Smooth muscle cell (in vitro differentiated cells): ENCODE results near the gene IMMT. TPM values are rescaled to one million over a fixed set of nuclear protein-coding genes. Genes with fewer than 3 reads are reported as not detected.

Experiments used
- DNase-seq: peaks from one replicate; lab custom pipeline; 2025; ENCODE audit not compliant: unreplicated experiment; lab: John Stamatoyannopoulos, UW
- H2AFZ ChIP-seq: fragments of 200-600 bp; sonication (generic); 2 replicates; pipeline ENCODE4 v1.6.0; 2016; ENCODE audit warnings: antibody characterized with exemption, low read depth, mild to moderate bottlenecking
- H3F3A ChIP-seq: fragments of 200-600 bp; sonication (generic); 2 replicates; pipeline ENCODE4 v1.6.0; 2017; ENCODE audit warnings: antibody characterized with exemption, low read depth
- H3K27ac ChIP-seq: fragments of 200-600 bp; sonication (generic); 2 replicates; pipeline ENCODE4 v1.5.1; 2016; ENCODE audit warnings: low read depth, mild to moderate bottlenecking
- H3K27me3 ChIP-seq: fragments of 200-600 bp; sonication (generic); 2 replicates; pipeline ENCODE4 v1.6.1; 2016; ENCODE audit warnings: low read depth, mild to moderate bottlenecking
- H3K36me3 ChIP-seq: fragments of 200-600 bp; sonication (generic); 2 replicates; pipeline ENCODE4 v1.5.1; 2016; ENCODE audit warnings: low read depth
- H3K4me1 ChIP-seq: fragments of 200-600 bp; sonication (generic); 2 replicates; pipeline ENCODE4 v1.5.1; 2016; ENCODE audit warnings: low read depth
- H3K4me2 ChIP-seq: fragments of 200-600 bp; sonication (generic); 2 replicates; pipeline ENCODE4 v1.6.0; 2016; ENCODE audit warnings: mild to moderate bottlenecking
- H3K4me3 ChIP-seq: fragments of 200-600 bp; sonication (generic); 2 replicates; pipeline ENCODE4 v1.5.1; 2016; ENCODE audit warnings: mild to moderate bottlenecking
- H3K79me2 ChIP-seq: fragments of 200-600 bp; sonication (generic); 2 replicates; pipeline ENCODE4 v1.6.0; 2016; ENCODE audit warnings: low read depth, mild to moderate bottlenecking
- H3K9ac ChIP-seq: fragments of 200-600 bp; sonication (generic); 2 replicates; pipeline ENCODE4 v1.6.0; 2016; ENCODE audit warnings: low read depth
- H3K9me3 ChIP-seq: fragments of 200-600 bp; sonication (generic); replicated peaks from 2 replicates; pipeline ENCODE4 v1.5.1; 2016; ENCODE audit warnings: low read depth
- H4K20me1 ChIP-seq: fragments of 200-600 bp; sonication (generic); 2 replicates; pipeline ENCODE4 v1.6.0; 2016; ENCODE audit warnings: low read depth
- CTCF ChIP-seq: fragments of 200-600 bp; sonication (generic); IDR thresholded peaks from 2 replicates; pipeline ENCODE4 v1.5.1; 2017; ENCODE audit warnings: borderline replicate concordance, mild to moderate bottlenecking, antibody characterized with exemption; ENCODE audit not compliant: insufficient read depth, poor library complexity, severe bottlenecking
- WGBS: methylation state at CpG from one replicate; pipeline ENCODE4 v1.1.7; 2016; ENCODE audit warnings: low lambda C conversion rate; 5-methylcytosine and 5-hydroxymethylcytosine counted together
- polyA plus RNA-seq: library from polyadenylated mRNA; unstranded; fragments of >200 nt; fragmentation: Nextera tagmentation; extraction: Ambion mirVana; gene quantifications from 2 replicates; pipeline ENCODE4 v1.2.1, GENCODE V29; 2016
- total RNA-seq: library from RNA; depleted of rRNA; stranded (reverse); fragments of >200 nt; gene quantifications from 2 replicates; pipeline ENCODE4 v1.2.3, GENCODE V29; 2014

The IMMT gene
- total and polyA plus RNA-seq, 2 experiments from 2014 or later, result 71.1 to 74.5 TPM

- no peak for TF ChIP-seq CTCF
- 94% methylated on average over 5 of the region's 5 CpGs for WGBS
- H3F3A ChIP-seq, result no peaks in the 10 kb centered on the region
- H3K4me2 ChIP-seq, result no peak overlapping the region
- peaks cover 4% of the 10 kb centered on the region for H3K27me3 ChIP-seq
- no peaks in the 10 kb centered on the region for H4K20me1 ChIP-seq
- no peaks in the 10 kb centered on the region for H3K9me3 ChIP-seq
- no peaks in the 10 kb centered on the region for H3K36me3 ChIP-seq
- no peaks in the 10 kb centered on the region for H3K79me2 ChIP-seq
- DNase-seq, result no peak
- H3K9ac ChIP-seq, result no peak overlapping the region
- peaks cover 4% of the 10 kb centered on the region for H3K4me1 ChIP-seq
- H2AFZ ChIP-seq, result no peak overlapping the region
- H3K27ac ChIP-seq, result no peak overlapping the region
- H3K4me3 ChIP-seq, result no peak overlapping the region
These were observed 43.1 kb upstream of the IMMT start for GRCh38 chr2:86238354-86238753.

- Histone ChIP-seq H3K27ac (no peak overlapping the region), H3K79me2 (no peaks in the 10 kb centered on the region), H3K27me3 (peaks cover 2% of the 10 kb centered on the region), H3K4me3 (no peak overlapping the region), H3K4me2 (no peak overlapping the region), H4K20me1 (no peaks in the 10 kb centered on the region), H3K9me3 (no peaks in the 10 kb centered on the region), H3K9ac (no peak overlapping the region), H3K4me1 (peaks cover 5% of the 10 kb centered on the region), H3F3A (no peaks in the 10 kb centered on the region), H2AFZ (no peak overlapping the region), H3K36me3 (no peaks in the 10 kb centered on the region)
- DNase-seq, result no peak
- TF ChIP-seq CTCF, result no peak
- 76% methylated on average over 5 of the region's 5 CpGs for WGBS
These were observed 41.9 kb upstream of the IMMT start for GRCh38 chr2:86237172-86237571.

GRCh38 chr2:86235196-86235980 is 40.1 kb upstream of the IMMT start:
- no peaks in the 10 kb centered on the region for H3K79me2 ChIP-seq
- H3K4me1 ChIP-seq, result peaks cover 5% of the 10 kb centered on the region
- H4K20me1 ChIP-seq, result no peaks in the 10 kb centered on the region
- WGBS, result 81% methylated on average over 12 of the region's 12 CpGs
- H3F3A ChIP-seq, result no peaks in the 10 kb centered on the region
- no peak for DNase-seq
- no peaks in the 10 kb centered on the region for H3K27me3 ChIP-seq
- no peaks in the 10 kb centered on the region for H3K9me3 ChIP-seq
- no peak overlapping the region for H3K27ac ChIP-seq
- no peak overlapping the region for H3K4me3 ChIP-seq
- H3K4me2 ChIP-seq, result no peak overlapping the region
- TF ChIP-seq CTCF, result no peak
- no peak overlapping the region for H3K9ac ChIP-seq
- no peaks in the 10 kb centered on the region for H3K36me3 ChIP-seq
- no peak overlapping the region for H2AFZ ChIP-seq
